BLaER1 treated with 17β-estradiol and CSF1 and Interleukin-3, amounts not matched to agents 10 nM and 100 nM (cell line): ENCODE results near the gene WAS.
"Not testable (repeated sequence)": the region's sequence is repeated elsewhere in the genome, so short reads cannot be mapped to it uniquely, and the experiment has no call there.

Experiments
- H3K27ac ChIP-seq, 11 experiments: shearing (Covaris generic); formaldehyde crosslinking; 2 replicates each; pipeline ENCODE4 v1.8.1; 2022
- H3K27me3 ChIP-seq, 11 experiments: shearing (Covaris generic); formaldehyde crosslinking; 2 replicates each; pipeline ENCODE4 v1.8.1; 2022
- H3K36me3 ChIP-seq, 11 experiments: shearing (Covaris generic); formaldehyde crosslinking; 2 replicates each; pipeline ENCODE4 v1.8.1; 2022
- H3K4me1 ChIP-seq, 10 experiments: shearing (Covaris generic); formaldehyde crosslinking; 2 replicates each; pipeline ENCODE4 v1.8.1; 2022
- H3K4me2 ChIP-seq, 11 experiments: shearing (Covaris generic); formaldehyde crosslinking; 2 replicates each; pipeline ENCODE4 v1.8.1; 2022
- H3K4me3 ChIP-seq, 10 experiments: shearing (Covaris generic); formaldehyde crosslinking; 2 replicates each; pipeline ENCODE4 v1.8.1; 2022
- H3K9ac ChIP-seq, 11 experiments: shearing (Covaris generic); formaldehyde crosslinking; 2 replicates each; pipeline ENCODE4 v1.8.1; 2022
- H3K9me3 ChIP-seq, 11 experiments: shearing (Covaris generic); formaldehyde crosslinking; replicated peaks in 1 of 11; 2 replicates each; pipeline ENCODE4 v1.8.1; 2022
- H4K20me1 ChIP-seq, 11 experiments: shearing (Covaris generic); formaldehyde crosslinking; 2 replicates each; pipeline ENCODE4 v1.8.1; 2022
- Cebpa-rat ChIP-seq, 11 experiments: shearing (Covaris generic); IDR thresholded peaks; 2 replicates each; pipeline ENCODE4 v1.8.1; 2022

WAS gene

DNA sequence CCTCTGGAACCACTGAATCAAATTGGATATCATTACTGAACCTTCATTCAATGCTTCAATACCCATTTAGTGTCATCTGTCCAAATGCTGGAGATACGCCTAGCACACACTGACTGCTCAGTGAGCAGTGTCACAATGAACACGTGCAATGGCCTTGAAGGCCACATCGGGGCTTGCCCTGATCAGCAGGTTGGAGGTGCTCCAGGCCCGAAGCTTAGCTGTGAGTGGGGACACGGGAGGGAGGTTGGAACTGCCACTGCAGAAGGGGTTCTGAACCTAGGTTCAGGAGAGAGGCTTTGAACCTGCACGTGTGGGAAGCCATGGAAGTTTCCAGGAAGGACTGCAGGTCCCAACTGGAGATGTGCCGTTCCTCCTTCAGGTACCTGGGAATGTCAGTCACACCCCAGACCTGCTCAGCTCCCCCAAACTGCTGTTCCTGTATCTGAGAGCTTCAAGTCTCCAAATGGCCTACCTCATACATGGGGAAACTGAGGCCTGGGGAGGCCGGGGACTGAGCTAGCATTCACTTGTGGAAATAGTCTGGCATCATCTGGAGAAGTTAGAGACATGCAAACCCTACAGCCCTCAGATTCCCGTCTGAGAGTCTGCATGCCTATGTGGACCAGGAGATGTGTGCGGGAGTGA lies 1.9 kb upstream of the WAS start:
- Histone ChIP-seq H3K4me2 (peak overlapping the region in 3 of 11 experiments; percentile 59 to 88 (median 81); a peak in 6 of 22 replicates), H3K4me3 (no peak overlapping the region), H3K27me3 (peaks cover 34 to 88% (median 73%) of the 10 kb centered on the region in 11 experiments), H3K36me3 (peaks cover 3 to 15% (median 13%) of the 10 kb centered on the region in 11 experiments; a peak in 13 of 22 replicates), H3K9me3 (0 out of 22 replicates have a peak, but pooled peaks cover 0 to 11% (median 0%) of the 10 kb centered on the region in 11 experiments), H3K9ac (no peak overlapping the region), H3K4me1 (peaks cover 21 to 95% (median 54%) of the 10 kb centered on the region in 10 experiments), H3K27ac (peak overlapping the region in 1 of 11 experiments; percentile 71; a peak in 2 of 22 replicates), H4K20me1 (peaks cover 0 to 10% (median 0%) of the 10 kb centered on the region in 11 experiments; a peak in 4 of 22 replicates)
- TF ChIP-seq Cebpa-rat (IDR thresholded peaks at IDR 0.05) = no peak

DNA sequence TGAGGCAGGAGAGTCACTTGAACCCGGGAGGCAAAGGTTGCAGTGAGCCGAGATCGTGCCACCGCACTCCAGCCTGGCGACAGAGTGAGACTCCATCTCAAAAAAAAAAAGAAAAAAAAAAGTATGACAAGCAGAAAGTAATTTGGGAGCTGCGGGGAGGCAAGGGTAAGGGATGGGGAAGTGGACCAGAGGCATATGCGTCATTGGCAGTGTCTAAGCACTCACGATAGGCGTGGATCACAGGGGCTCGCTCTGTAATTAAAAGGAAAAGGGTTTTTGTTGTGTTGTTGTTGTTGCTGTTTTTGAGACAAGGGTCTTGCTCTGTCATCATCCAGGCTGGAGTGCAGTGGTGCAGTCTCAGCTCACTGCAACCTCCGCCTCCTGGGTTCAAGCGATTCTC lies 804 bp upstream of the WAS start:
- H3K4me1 ChIP-seq = peaks cover 21 to 95% (median 46%) of the 10 kb centered on the region in 10 experiments
- peak overlapping the region in 2 of 10 experiments; percentile 60 to 72; a peak in 2 of 20 replicates for H3K4me3 ChIP-seq
- H4K20me1 ChIP-seq = peaks cover 0 to 15% (median 4%) of the 10 kb centered on the region in 11 experiments; a peak in 7 of 22 replicates
- peaks cover 34 to 93% (median 71%) of the 10 kb centered on the region in 11 experiments for H3K27me3 ChIP-seq
- peak overlapping the region; percentile 68 to 89 (median 81) for H3K4me2 ChIP-seq
- peak overlapping the region in 6 of 11 experiments; percentile 65 to 81 (median 80); a peak in 11 of 22 replicates for H3K9ac ChIP-seq
- H3K36me3 ChIP-seq = peaks cover 12 to 25% (median 23%) of the 10 kb centered on the region in 11 experiments; a peak in 18 of 22 replicates
- H3K27ac ChIP-seq = peak overlapping the region in 7 of 11 experiments; percentile 76 to 87 (median 85); a peak in 14 of 22 replicates
- H3K9me3 ChIP-seq = 0 out of 22 replicates have a peak, but pooled peaks cover 0 to 11% (median 0%) of the 10 kb centered on the region in 11 experiments

DNA sequence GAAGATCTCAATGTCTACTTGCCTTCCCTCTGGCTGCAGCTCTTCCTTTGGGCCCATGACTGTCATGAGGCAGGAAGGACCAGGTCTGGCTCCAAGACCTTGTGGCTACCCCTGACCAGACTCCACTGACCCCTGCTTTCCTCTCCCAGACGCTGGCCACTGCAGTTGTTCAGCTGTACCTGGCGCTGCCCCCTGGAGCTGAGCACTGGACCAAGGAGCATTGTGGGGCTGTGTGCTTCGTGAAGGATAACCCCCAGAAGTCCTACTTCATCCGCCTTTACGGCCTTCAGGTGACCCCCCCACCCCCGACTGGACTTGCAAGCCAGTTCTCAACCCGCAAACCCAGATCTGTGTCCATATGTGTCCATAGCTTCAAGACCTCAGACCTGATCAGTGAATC lies 535 bp downstream of the WAS start:
- peaks cover 13 to 36% (median 31%) of the 10 kb centered on the region in 11 experiments; a peak in 18 of 22 replicates for H3K36me3 ChIP-seq
- peaks cover 0 to 24% (median 4%) of the 10 kb centered on the region in 11 experiments; a peak in 8 of 22 replicates for H4K20me1 ChIP-seq
- TF ChIP-seq Cebpa-rat (IDR thresholded peaks at IDR 0.05) = no peak
- H3K9ac ChIP-seq = peak overlapping the region; percentile 65 to 82 (median 79)
- H3K9me3 ChIP-seq = 0 out of 22 replicates have a peak, but pooled peaks cover 0 to 11% (median 0%) of the 10 kb centered on the region in 11 experiments
- peak overlapping the region; percentile 57 to 72 (median 65) for H3K4me3 ChIP-seq
- peak overlapping the region; percentile 68 to 89 (median 81) for H3K4me2 ChIP-seq
- H3K4me1 ChIP-seq = peaks cover 21 to 82% (median 39%) of the 10 kb centered on the region in 10 experiments
- peak overlapping the region; percentile 54 to 87 (median 83); a peak in 21 of 22 replicates for H3K27ac ChIP-seq
- H3K27me3 ChIP-seq = peaks cover 30 to 79% (median 57%) of the 10 kb centered on the region in 11 experiments

DNA sequence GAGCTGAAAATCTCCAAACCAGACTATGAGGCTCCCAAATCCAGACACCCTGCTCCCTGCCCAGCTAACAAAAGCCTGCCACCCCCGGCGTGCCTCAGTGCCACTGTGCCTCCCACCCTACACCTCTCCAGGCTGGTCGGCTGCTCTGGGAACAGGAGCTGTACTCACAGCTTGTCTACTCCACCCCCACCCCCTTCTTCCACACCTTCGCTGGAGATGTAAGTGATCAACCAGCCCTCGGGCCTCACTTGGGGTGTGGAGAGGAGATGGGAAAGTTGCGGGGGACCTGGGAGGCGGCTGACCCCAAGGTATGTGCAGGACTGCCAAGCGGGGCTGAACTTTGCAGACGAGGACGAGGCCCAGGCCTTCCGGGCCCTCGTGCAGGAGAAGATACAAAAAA lies 1.8 kb downstream of the WAS start:
- Histone ChIP-seq H3K36me3 (peaks cover 13 to 49% (median 38%) of the 10 kb centered on the region in 11 experiments; a peak in 18 of 22 replicates), H3K4me3 (peak overlapping the region in 4 of 10 experiments; percentile 11 to 66 (median 58); a peak in 3 of 20 replicates), H4K20me1 (peaks cover 0 to 32% (median 4%) of the 10 kb centered on the region in 11 experiments; a peak in 8 of 22 replicates), H3K4me1 (peaks cover 21 to 70% (median 36%) of the 10 kb centered on the region in 10 experiments), H3K9me3 (0 out of 22 replicates have a peak, but pooled peaks cover 0 to 11% (median 0%) of the 10 kb centered on the region in 11 experiments), H3K9ac (peak overlapping the region in 3 of 11 experiments; percentile 12 to 28 (median 22); a peak in 2 of 22 replicates), H3K27me3 (peaks cover 18 to 67% (median 47%) of the 10 kb centered on the region in 11 experiments), H3K4me2 (peak overlapping the region in 7 of 11 experiments; percentile 74 to 89 (median 82); a peak in 14 of 22 replicates), H3K27ac (peak overlapping the region in 1 of 11 experiments; percentile 17; a peak in 1 of 22 replicates)
- TF ChIP-seq Cebpa-rat (IDR thresholded peaks at IDR 0.05) = no peak

DNA sequence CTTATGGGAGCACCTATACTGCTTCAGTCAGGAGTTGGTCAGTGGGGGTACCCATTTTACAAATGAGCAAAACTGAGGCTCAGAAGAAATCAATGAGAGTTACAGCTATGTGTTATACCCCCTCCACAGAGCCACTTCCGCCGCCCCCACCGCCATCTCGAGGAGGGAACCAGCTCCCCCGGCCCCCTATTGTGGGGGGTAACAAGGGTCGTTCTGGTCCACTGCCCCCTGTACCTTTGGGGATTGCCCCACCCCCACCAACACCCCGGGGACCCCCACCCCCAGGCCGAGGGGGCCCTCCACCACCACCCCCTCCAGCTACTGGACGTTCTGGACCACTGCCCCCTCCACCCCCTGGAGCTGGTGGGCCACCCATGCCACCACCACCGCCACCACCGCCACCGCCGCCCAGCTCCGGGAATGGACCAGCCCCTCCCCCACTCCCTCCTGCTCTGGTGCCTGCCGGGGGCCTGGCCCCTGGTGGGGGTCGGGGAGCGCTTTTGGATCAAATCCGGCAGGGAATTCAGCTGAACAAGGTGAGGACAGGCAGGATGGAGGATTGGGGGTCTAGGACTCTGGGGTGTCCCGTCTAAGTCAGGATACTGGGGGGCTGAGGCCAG lies 5.0 kb downstream of the WAS start:
- Histone ChIP-seq H3K4me3 (no peak overlapping the region), H3K36me3 (peaks cover 13 to 55% (median 43%) of the 10 kb centered on the region in 11 experiments; a peak in 18 of 22 replicates), H4K20me1 (peaks cover 0 to 33% (median 4%) of the 10 kb centered on the region in 11 experiments; a peak in 7 of 22 replicates), H3K27ac (no peak overlapping the region), H3K9me3 (0 out of 22 replicates have a peak, but pooled peaks cover 0 to 7% (median 0%) of the 10 kb centered on the region in 11 experiments), H3K27me3 (peaks cover 13 to 56% (median 41%) of the 10 kb centered on the region in 11 experiments; a peak in 20 of 22 replicates), H3K9ac (no peak overlapping the region), H3K4me2 (no peak overlapping the region), H3K4me1 (peaks cover 11 to 38% (median 22%) of the 10 kb centered on the region in 10 experiments)
- TF ChIP-seq Cebpa-rat (IDR thresholded peaks at IDR 0.05) = no peak

DNA sequence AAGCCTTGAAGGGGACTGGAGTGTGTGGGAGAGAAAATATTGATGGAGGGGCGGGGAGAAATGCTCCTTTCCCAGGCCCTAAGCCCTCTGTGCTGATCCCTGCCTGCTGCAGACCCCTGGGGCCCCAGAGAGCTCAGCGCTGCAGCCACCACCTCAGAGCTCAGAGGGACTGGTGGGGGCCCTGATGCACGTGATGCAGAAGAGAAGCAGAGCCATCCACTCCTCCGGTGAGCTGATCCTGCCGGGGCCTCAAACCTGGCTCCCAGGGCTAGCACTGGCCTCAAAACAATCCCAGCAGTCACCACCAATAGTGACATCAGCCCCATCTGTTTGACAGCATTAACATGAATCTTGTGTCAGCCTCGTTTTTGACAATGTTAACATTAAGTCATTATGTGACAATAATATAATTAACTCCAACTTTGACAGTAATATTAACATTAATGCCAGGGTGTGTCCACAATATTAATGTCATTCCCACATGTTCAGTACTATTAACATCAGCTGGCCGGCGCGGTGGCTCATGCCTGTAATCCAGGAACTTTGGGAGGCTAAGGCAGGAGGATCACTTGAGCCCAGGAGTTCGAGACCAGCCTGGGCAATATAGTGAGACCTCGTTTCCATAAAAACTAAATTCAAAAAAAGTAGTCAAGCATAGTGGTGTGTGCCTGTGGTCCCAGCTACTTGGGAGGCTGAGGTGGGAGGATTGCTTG lies 5.8 kb downstream of the WAS start:
- Histone ChIP-seq H3K9me3 (0 out of 22 replicates have a peak, but pooled peaks cover 0 to under 1% (median 0%) of the 10 kb centered on the region in 11 experiments), H3K27ac (no peak overlapping the region), H3K4me1 (peaks cover 5 to 31% (median 17%) of the 10 kb centered on the region in 10 experiments), H4K20me1 (peaks cover 0 to 33% (median 4%) of the 10 kb centered on the region in 11 experiments; a peak in 7 of 22 replicates), H3K4me3 (no peak overlapping the region), H3K27me3 (peaks cover 13 to 57% (median 40%) of the 10 kb centered on the region in 11 experiments; a peak in 20 of 22 replicates), H3K9ac (no peak overlapping the region), H3K4me2 (no peak overlapping the region), H3K36me3 (peaks cover 13 to 55% (median 43%) of the 10 kb centered on the region in 11 experiments; a peak in 18 of 22 replicates)
- no peak for TF ChIP-seq Cebpa-rat (IDR thresholded peaks at IDR 0.05)

DNA sequence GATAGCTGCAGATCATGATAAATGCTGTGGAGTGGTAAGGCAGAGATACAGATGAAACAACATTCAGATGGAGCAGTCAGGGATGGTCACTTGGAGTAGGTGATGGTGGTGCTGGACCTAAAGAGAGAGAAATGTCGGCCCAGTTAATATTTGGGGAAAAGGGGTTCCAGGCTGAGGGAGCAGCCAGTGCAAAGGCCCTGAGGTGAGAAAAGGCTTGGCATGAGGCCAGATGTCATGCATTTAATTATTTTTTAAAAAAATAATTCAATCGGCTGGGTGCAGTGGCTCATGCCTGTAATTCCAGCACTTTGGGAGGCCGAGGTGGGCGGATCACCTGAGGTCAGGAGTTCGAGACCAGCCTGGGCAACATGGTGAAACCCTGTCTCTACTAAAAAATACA lies 8.1 kb downstream of the WAS start:
- peaks cover 0 to 30% (median 4%) of the 10 kb centered on the region in 11 experiments; a peak in 8 of 22 replicates for H4K20me1 ChIP-seq
- H3K4me3 ChIP-seq, H3K9ac ChIP-seq, H3K9me3 ChIP-seq, H3K4me2 ChIP-seq, H3K27ac ChIP-seq: not testable (repeated sequence)
- peaks cover 6 to 18% (median 10%) of the 10 kb centered on the region in 10 experiments; a peak in 19 of 20 replicates for H3K4me1 ChIP-seq
- H3K27me3 ChIP-seq = peaks cover 5 to 52% (median 34%) of the 10 kb centered on the region in 11 experiments; a peak in 17 of 22 replicates
- peaks cover 6 to 41% (median 30%) of the 10 kb centered on the region in 11 experiments; a peak in 17 of 22 replicates for H3K36me3 ChIP-seq
